ENCODE results near the gene CCNB1. TPM values are rescaled to one million over a fixed set of nuclear protein-coding genes. Genes with fewer than 3 reads are reported as not detected.

Gene CCNB1
- total RNA-seq, 4 donors from 2014 or later = 2.8 to 8.6 (median 5.6) TPM

- TF ChIP-seq CTCF (IDR thresholded peaks at IDR 0.05; ENCODE audit: low read depth) = no peak
Observed at GRCh38 chr5:69213513-69214215, 46.7 kb downstream of the CCNB1 start.

GRCh38 chr5:69217151-69217511 is 50.2 kb downstream of the CCNB1 start:
- no peak for TF ChIP-seq CTCF (IDR thresholded peaks at IDR 0.05; ENCODE audit: low read depth)

- TF ChIP-seq CTCF (IDR thresholded peaks at IDR 0.05; ENCODE audit: low read depth) = no peak
Observed at GRCh38 chr5:69217548-69218526, 50.9 kb downstream of the CCNB1 start.

- no peak for TF ChIP-seq CTCF (IDR thresholded peaks at IDR 0.05; ENCODE audit: low read depth)
Observed at GRCh38 chr5:69219939-69220338, 53.0 kb downstream of the CCNB1 start.

GRCh38 chr5:69224520-69224919 is 57.6 kb downstream of the CCNB1 start:
- TF ChIP-seq CTCF (IDR thresholded peaks at IDR 0.05; ENCODE audit: low read depth) = no peak

- TF ChIP-seq CTCF (IDR thresholded peaks at IDR 0.05; ENCODE audit: low read depth) = no peak
Observed at GRCh38 chr5:69225860-69226259, 58.9 kb downstream of the CCNB1 start.

Small RNA genes lying within 50 kb of the gene (small RNA-seq; reads per million reads assigned to genes)
- gene SNORA50D = not detected

Other genes starting within 250 kb of the CCNB1 start
- gene SLC30A5, start 73.1 kb upstream of the CCNB1 start, total RNA-seq = 10 to 100 TPM; 42.2 to 75.0 (median 48.0) TPM
- 1 to 10 TPM; 1.5 to 3.8 (median 2.5) TPM for gene CENPH, start 22.4 kb downstream of the CCNB1 start, total RNA-seq
- gene CDK7, start 67.7 kb downstream of the CCNB1 start, total RNA-seq = 10 to 100 TPM in 3 of 4 donors, 1 to 10 TPM in 1; 7.3 to 18.5 (median 16.0) TPM
- gene CCDC125, start 165.7 kb downstream of the CCNB1 start, total RNA-seq = 10 to 100 TPM in 1 of 4 donors, 1 to 10 TPM in 3; 7.2 to 11.1 (median 9.0) TPM
- 10 to 100 TPM; 22.3 to 64.2 (median 30.7) TPM for gene AK6, start 202.4 kb downstream of the CCNB1 start, total RNA-seq
- 10 to 100 TPM; 36.5 to 71.3 (median 45.1) TPM for gene TAF9, start 202.4 kb downstream of the CCNB1 start, total RNA-seq
- gene RAD17, start 202.7 kb downstream of the CCNB1 start, total RNA-seq = 10 to 100 TPM; 13.8 to 23.5 (median 17.5) TPM
- under 1 TPM; 0.34 to 0.49 (median 0.41) TPM for gene MARVELD2, start 248.0 kb downstream of the CCNB1 start, total RNA-seq